Smooth muscle cell (in vitro differentiated cells): ENCODE results near the gene NHERF2. TPM values are rescaled to one million over a fixed set of nuclear protein-coding genes. Genes with fewer than 3 reads are reported as not detected.

Experiments used
- DNase-seq: peaks from one replicate; lab custom pipeline; 2025; ENCODE audit not compliant: unreplicated experiment; lab: John Stamatoyannopoulos, UW
- H2AFZ ChIP-seq: fragments of 200-600 bp; sonication (generic); 2 replicates; pipeline ENCODE4 v1.6.0; 2016; ENCODE audit warnings: antibody characterized with exemption, low read depth, mild to moderate bottlenecking
- H3F3A ChIP-seq: fragments of 200-600 bp; sonication (generic); 2 replicates; pipeline ENCODE4 v1.6.0; 2017; ENCODE audit warnings: antibody characterized with exemption, low read depth
- H3K27ac ChIP-seq: fragments of 200-600 bp; sonication (generic); 2 replicates; pipeline ENCODE4 v1.5.1; 2016; ENCODE audit warnings: low read depth, mild to moderate bottlenecking
- H3K27me3 ChIP-seq: fragments of 200-600 bp; sonication (generic); 2 replicates; pipeline ENCODE4 v1.6.1; 2016; ENCODE audit warnings: low read depth, mild to moderate bottlenecking
- H3K36me3 ChIP-seq: fragments of 200-600 bp; sonication (generic); 2 replicates; pipeline ENCODE4 v1.5.1; 2016; ENCODE audit warnings: low read depth
- H3K4me1 ChIP-seq: fragments of 200-600 bp; sonication (generic); 2 replicates; pipeline ENCODE4 v1.5.1; 2016; ENCODE audit warnings: low read depth
- H3K4me2 ChIP-seq: fragments of 200-600 bp; sonication (generic); 2 replicates; pipeline ENCODE4 v1.6.0; 2016; ENCODE audit warnings: mild to moderate bottlenecking
- H3K4me3 ChIP-seq: fragments of 200-600 bp; sonication (generic); 2 replicates; pipeline ENCODE4 v1.5.1; 2016; ENCODE audit warnings: mild to moderate bottlenecking
- H3K79me2 ChIP-seq: fragments of 200-600 bp; sonication (generic); 2 replicates; pipeline ENCODE4 v1.6.0; 2016; ENCODE audit warnings: low read depth, mild to moderate bottlenecking
- H3K9ac ChIP-seq: fragments of 200-600 bp; sonication (generic); 2 replicates; pipeline ENCODE4 v1.6.0; 2016; ENCODE audit warnings: low read depth
- H3K9me3 ChIP-seq: fragments of 200-600 bp; sonication (generic); replicated peaks from 2 replicates; pipeline ENCODE4 v1.5.1; 2016; ENCODE audit warnings: low read depth
- H4K20me1 ChIP-seq: fragments of 200-600 bp; sonication (generic); 2 replicates; pipeline ENCODE4 v1.6.0; 2016; ENCODE audit warnings: low read depth
- WGBS: methylation state at CpG from one replicate; pipeline ENCODE4 v1.1.7; 2016; ENCODE audit warnings: low lambda C conversion rate; 5-methylcytosine and 5-hydroxymethylcytosine counted together
- polyA plus RNA-seq: library from polyadenylated mRNA; unstranded; fragments of >200 nt; fragmentation: Nextera tagmentation; extraction: Ambion mirVana; gene quantifications from 2 replicates; pipeline ENCODE4 v1.2.1, GENCODE V29; 2016
- total RNA-seq: library from RNA; depleted of rRNA; stranded (reverse); fragments of >200 nt; gene quantifications from 2 replicates; pipeline ENCODE4 v1.2.3, GENCODE V29; 2014
- TF ChIP-seq, protein P1 (sequence below): fragments of 200-600 bp; sonication (generic); IDR thresholded peaks from 2 replicates; pipeline ENCODE4 v1.5.1; 2017; ENCODE audit warnings: borderline replicate concordance, mild to moderate bottlenecking, antibody characterized with exemption; ENCODE audit not compliant: insufficient read depth, poor library complexity, severe bottlenecking

NHERF2 gene
- total and polyA plus RNA-seq, 2 experiments from 2014 or later: 14.4 to 40.2 TPM

DNA sequence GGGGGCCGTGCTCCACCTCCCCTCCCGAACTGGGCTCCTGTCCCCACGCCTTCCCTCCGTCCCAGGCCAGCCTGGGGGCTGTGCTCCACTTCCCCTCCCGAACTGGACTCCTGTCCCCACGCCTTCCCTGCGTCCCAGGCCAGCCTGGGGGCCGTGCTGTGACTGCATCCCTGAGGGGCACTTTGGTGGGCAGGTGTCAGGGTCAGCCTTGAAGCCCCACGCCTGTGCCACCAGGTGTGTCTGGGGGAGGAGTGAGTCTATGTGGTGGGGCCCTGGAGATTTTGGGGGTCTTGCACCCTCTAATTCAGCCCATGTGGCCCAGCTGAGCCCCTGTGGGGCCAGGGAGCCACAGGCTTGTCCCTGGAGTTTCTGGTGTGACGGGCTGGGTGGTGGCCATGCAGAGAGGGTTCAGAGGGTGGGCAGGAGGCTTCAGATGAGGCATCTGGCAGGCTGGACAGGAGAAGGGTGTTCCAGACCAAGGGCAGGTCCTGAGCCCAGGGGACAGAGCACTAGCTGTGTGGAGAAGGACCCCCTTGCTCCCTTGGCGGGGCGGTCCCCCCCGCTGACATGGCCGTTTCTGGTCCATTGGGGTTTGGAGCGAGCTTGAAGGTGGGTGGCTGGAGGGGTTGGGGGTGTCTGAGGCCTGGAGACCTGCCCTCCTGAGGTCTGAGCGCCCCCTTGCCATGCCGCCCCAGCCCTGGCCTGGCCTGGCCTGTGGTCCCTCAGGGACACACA is 8.2 kb downstream of the NHERF2 start:
- H3K36me3 ChIP-seq: no peaks in the 10 kb centered on the region
- H3K4me2 ChIP-seq: peak overlapping the region; percentile 73
- peak overlapping the region; percentile 94 for H3K27ac ChIP-seq
- no peaks in the 10 kb centered on the region for H3K9me3 ChIP-seq
- no peak for DNase-seq
- peaks cover 21% of the 10 kb centered on the region for H3K4me1 ChIP-seq
- H4K20me1 ChIP-seq: no peaks in the 10 kb centered on the region
- H3K79me2 ChIP-seq: no peaks in the 10 kb centered on the region
- TF ChIP-seq, protein P1, sequence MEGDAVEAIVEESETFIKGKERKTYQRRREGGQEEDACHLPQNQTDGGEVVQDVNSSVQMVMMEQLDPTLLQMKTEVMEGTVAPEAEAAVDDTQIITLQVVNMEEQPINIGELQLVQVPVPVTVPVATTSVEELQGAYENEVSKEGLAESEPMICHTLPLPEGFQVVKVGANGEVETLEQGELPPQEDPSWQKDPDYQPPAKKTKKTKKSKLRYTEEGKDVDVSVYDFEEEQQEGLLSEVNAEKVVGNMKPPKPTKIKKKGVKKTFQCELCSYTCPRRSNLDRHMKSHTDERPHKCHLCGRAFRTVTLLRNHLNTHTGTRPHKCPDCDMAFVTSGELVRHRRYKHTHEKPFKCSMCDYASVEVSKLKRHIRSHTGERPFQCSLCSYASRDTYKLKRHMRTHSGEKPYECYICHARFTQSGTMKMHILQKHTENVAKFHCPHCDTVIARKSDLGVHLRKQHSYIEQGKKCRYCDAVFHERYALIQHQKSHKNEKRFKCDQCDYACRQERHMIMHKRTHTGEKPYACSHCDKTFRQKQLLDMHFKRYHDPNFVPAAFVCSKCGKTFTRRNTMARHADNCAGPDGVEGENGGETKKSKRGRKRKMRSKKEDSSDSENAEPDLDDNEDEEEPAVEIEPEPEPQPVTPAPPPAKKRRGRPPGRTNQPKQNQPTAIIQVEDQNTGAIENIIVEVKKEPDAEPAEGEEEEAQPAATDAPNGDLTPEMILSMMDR: no peak
- H3F3A ChIP-seq: no peaks in the 10 kb centered on the region
- 95% methylated on average over 16 of the region's 17 CpGs for WGBS
- H3K4me3 ChIP-seq: no peak overlapping the region
- no peak overlapping the region for H2AFZ ChIP-seq
- no peaks in the 10 kb centered on the region for H3K27me3 ChIP-seq
- H3K9ac ChIP-seq: no peak overlapping the region

GRCh38 chr16:2035431-2036199 is 8.9 kb downstream of the NHERF2 start:
- Histone ChIP-seq H3K4me3 (peak overlapping the region; percentile 2), H3K4me1 (peaks cover 21% of the 10 kb centered on the region), H3K4me2 (peak overlapping the region; percentile 73), H2AFZ (no peak overlapping the region), H3K9me3 (no peaks in the 10 kb centered on the region), H4K20me1 (no peaks in the 10 kb centered on the region), H3K36me3 (no peaks in the 10 kb centered on the region), H3K27ac (peak overlapping the region; percentile 94), H3K27me3 (no peaks in the 10 kb centered on the region), H3F3A (no peaks in the 10 kb centered on the region), H3K9ac (peak overlapping the region; percentile 77), H3K79me2 (no peaks in the 10 kb centered on the region)
- WGBS: 51% methylated on average over 32 of the region's 34 CpGs
- peak; percentile 66 for DNase-seq
- TF ChIP-seq, protein P1: no peak

DNA sequence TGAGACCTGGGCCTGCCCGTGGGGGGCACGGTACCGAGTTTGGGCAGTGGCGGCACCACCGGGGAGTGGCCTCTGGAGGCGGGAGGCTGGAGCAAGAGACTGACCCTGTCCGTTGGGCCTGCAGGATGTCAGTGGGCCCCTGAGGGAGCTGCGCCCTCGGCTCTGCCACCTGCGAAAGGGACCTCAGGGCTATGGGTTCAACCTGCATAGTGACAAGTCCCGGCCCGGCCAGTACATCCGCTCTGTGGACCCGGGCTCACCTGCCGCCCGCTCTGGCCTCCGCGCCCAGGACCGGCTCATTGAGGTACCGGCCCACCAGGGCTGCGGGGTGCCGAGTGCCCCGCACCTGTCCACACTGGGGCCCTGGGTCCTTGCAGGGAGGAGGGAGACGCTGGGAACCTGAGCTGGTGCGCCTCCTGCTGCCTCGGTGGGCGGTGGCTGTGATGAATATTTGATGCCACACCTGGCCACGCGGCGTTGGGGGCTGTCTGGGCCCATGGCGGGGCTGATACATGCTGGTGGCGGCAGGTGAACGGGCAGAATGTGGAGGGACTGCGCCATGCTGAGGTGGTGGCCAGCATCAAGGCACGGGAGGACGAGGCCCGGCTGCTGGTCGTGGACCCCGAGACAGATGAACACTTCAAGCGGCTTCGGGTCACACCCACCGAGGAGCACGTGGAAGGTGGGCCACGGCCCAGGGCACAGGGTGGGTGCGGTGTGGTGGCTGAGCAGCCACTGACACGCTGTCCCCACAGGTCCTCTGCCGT is 9.7 kb downstream of the NHERF2 start:
- Histone ChIP-seq H3K9me3 (no peaks in the 10 kb centered on the region), H3K36me3 (no peaks in the 10 kb centered on the region), H3K9ac (peak overlapping the region; percentile 77), H3K27me3 (no peaks in the 10 kb centered on the region), H4K20me1 (no peaks in the 10 kb centered on the region), H3K4me2 (peak overlapping the region; percentile 73), H3K79me2 (no peaks in the 10 kb centered on the region), H3K4me1 (peaks cover 21% of the 10 kb centered on the region), H3K4me3 (peak overlapping the region; percentile 2), H3K27ac (peak overlapping the region; percentile 94), H3F3A (no peaks in the 10 kb centered on the region), H2AFZ (no peak overlapping the region)
- TF ChIP-seq, protein P1: no peak
- 95% methylated on average over 41 of the region's 47 CpGs for WGBS
- no peak for DNase-seq
